Heart left ventricle (tissue), 13 donors: ENCODE data around the gene USP35.

Experiments used
- CTCF ChIP-seq, 12 donors: fragments of 200-600 bp; sonication (generic) in 4 of 12; IDR thresholded peaks; one replicate each; pipeline versions ENCODE4 v1.5.0 to v1.8.0; 2018 to 2022; ENCODE audit warnings: antibody characterized with exemption in 12 of 12, mild to moderate bottlenecking in 5 of 12
- POLR2A ChIP-seq, 2 donors: fragments of 450-650 bp; IDR thresholded peaks; one replicate each; pipeline ENCODE4 v1.6.1; 2017; ENCODE audit warnings: antibody characterized with exemption in 2 of 2, mild to moderate bottlenecking in 2 of 2, moderate library complexity in 2 of 2
- donor health status: ischemic (EF 13 %, LVEDD 7.1; RV severe dilation, severe dysfunction).
- donor health status: DM: no; HTN: yes; CAD: no.
- donor health status: DM: no; HTN: no; CAD: no.
- donor health status: ischemic (EF 25% LVEDD 6.9; RV normal size, moderate dysfunction).
- donor health status: ischemic (EF 25% LVEDD 5.7; RV mildly dilated, moderate dysfunction).
- donor health status: ischemic (EF 35%, LVEDD 5.7; RV mildly dilated, moderate dysfunction).
- donor health status: nonischemic (EF 11% LVEDD 7.7; RV severe dilation, severe dysfunction).
- donor health status: DM: yes; HTN: yes; CAD: no.
- donor health status: PGD.
- donor health status: ischemic (EF 29% LVEDD 5.4; RV normal size, mild dysfunction).
- donor health status: nonischemic (EF 23%, LVEDD 6.1; RV moderate dilation, normal function).

GRCh38 chr11:78255919-78256318 is 67.2 kb downstream of the USP35 start:
- TF ChIP-seq POLR2A (IDR thresholded peaks at IDR 0.05) (no peak), CTCF (IDR thresholded peaks at IDR 0.05) (no peak)
